SK-N-SH (cell line): ENCODE measurements around the gene MIPOL1. TPM values are rescaled to one million over a fixed set of nuclear protein-coding genes. Genes with fewer than 3 reads are reported as not detected.

ENCODE experiments used
- CTCF ChIA-PET: fragments of 300-600, 350-600 bp; formaldehyde crosslinking; extraction: SDS; loops from one replicate; lab custom pipeline; 2021; lab: Yijun Ruan, JAX
- POLR2A ChIA-PET: fragments of 350-600 bp; sonication (Branson Sonifier 250); formaldehyde crosslinking; extraction: SDS; loops from one replicate; lab custom pipeline; 2020; ENCODE audit warnings: antibody characterized with exemption, inconsistent platforms; lab: Yijun Ruan, JAX
- DNase-seq: peaks from one replicate; pipeline ENCODE4 v3.0.0; 2012
- H2AFZ ChIP-seq: fragments of 200-600 bp; sonication (generic); 2 replicates; pipeline ENCODE4 v1.8.1; 2016; ENCODE audit warnings: antibody characterized with exemption, mild to moderate bottlenecking, low read depth
- H3F3A ChIP-seq: fragments of 200-600 bp; sonication (generic); replicated peaks from 2 replicates; pipeline ENCODE3; 2016; ENCODE audit warnings: antibody characterized with exemption, mild to moderate bottlenecking; ENCODE audit not compliant: insufficient read depth
- H3K27ac ChIP-seq, 2 experiments: fragments of 200-500 bp in 1 of 2; fragments of 200-600 bp in 1 of 2; sonication (Bioruptor generic) in 1 of 2; sonication (generic), shearing (Covaris generic) in 1 of 2; 2 replicates each; pipeline versions ENCODE4 v1.5.1 to v1.6.1; 2014 to 2016; ENCODE audit warnings: low read depth in 2 of 2, inconsistent platforms in 1 of 2, low read length in 1 of 2, mild to moderate bottlenecking in 1 of 2, mixed read lengths in 1 of 2
- H3K27me3 ChIP-seq: fragments of 200-600 bp; sonication (generic), shearing (Covaris generic); 2 replicates; pipeline ENCODE4 v1.6.1; 2016; ENCODE audit warnings: mixed run types; ENCODE audit not compliant: insufficient read depth
- H3K36me3 ChIP-seq, 2 experiments: fragments of 200-500 bp in 1 of 2; fragments of 200-600 bp in 1 of 2; sonication (Bioruptor generic) in 1 of 2; sonication (generic) in 1 of 2; replicated peaks in 1 of 2; 2 replicates each; pipeline versions ENCODE3 to v1.5.1; 2014 to 2016; ENCODE audit warnings: low read length in 1 of 2, mild to moderate bottlenecking in 1 of 2; ENCODE audit not compliant: insufficient read depth in 2 of 2, control insufficient read depth in 1 of 2
- H3K4me1 ChIP-seq, 2 experiments: fragments of 200-500 bp in 1 of 2; fragments of 200-600 bp in 1 of 2; sonication (Bioruptor generic) in 1 of 2; sonication (generic), shearing (Covaris generic) in 1 of 2; 2 replicates each; pipeline versions ENCODE4 v1.5.1 to v1.6.1; 2014 to 2016; ENCODE audit warnings: low read depth in 1 of 2, low read length in 1 of 2, mixed run types in 1 of 2; ENCODE audit not compliant: insufficient read depth in 2 of 2, control insufficient read depth in 1 of 2
- H3K4me2 ChIP-seq: fragments of 200-600 bp; sonication (generic), shearing (Covaris generic); 2 replicates; pipeline ENCODE4 v1.6.1; 2017; ENCODE audit warnings: mixed run types
- H3K4me3 ChIP-seq, 2 experiments: fragments of 200-500 bp in 1 of 2; fragments of 200-600 bp in 1 of 2; sonication (Bioruptor generic) in 1 of 2; sonication (generic), shearing (Covaris generic) in 1 of 2; 2 replicates each; pipeline versions ENCODE4 v1.5.1 to v1.8.1; 2014 to 2016; ENCODE audit warnings: low read depth in 2 of 2, inconsistent platforms in 1 of 2, low read length in 1 of 2, mild to moderate bottlenecking in 1 of 2, mixed read lengths in 1 of 2, moderate library complexity in 1 of 2
- H3K79me2 ChIP-seq: fragments of 200-600 bp; sonication (generic); 2 replicates; pipeline ENCODE4 v1.8.1; 2017; ENCODE audit warnings: mild to moderate bottlenecking; ENCODE audit not compliant: insufficient read depth
- H3K9ac ChIP-seq: fragments of 200-600 bp; sonication (generic); 2 replicates; pipeline ENCODE4 v1.6.1; 2017; ENCODE audit warnings: mixed run types
- H3K9me2 ChIP-seq: fragments of 200-600 bp; sonication (generic); 2 replicates; pipeline ENCODE4 v1.6.1; 2017; ENCODE audit warnings: mixed run types
- H3K9me3 ChIP-seq: fragments of 200-600 bp; sonication (generic); 2 replicates; pipeline ENCODE4 v1.6.1; 2017; ENCODE audit warnings: mixed run types, mild to moderate bottlenecking, moderate library complexity
- H4K20me1 ChIP-seq: fragments of 200-600 bp; sonication (generic); 2 replicates; pipeline ENCODE4 v1.6.1; 2017; ENCODE audit warnings: mild to moderate bottlenecking, mixed run types; ENCODE audit not compliant: insufficient read depth
- CTCF ChIP-seq: fragments of 200-600 bp; sonication (generic); IDR thresholded peaks from 2 replicates; pipeline ENCODE4 v1.6.1; 2017; ENCODE audit warnings: antibody characterized with exemption, mild to moderate bottlenecking, moderate library complexity
- EZH2phosphoT487 ChIP-seq: fragments of 200-600 bp; sonication (generic); IDR thresholded peaks from 2 replicates; pipeline ENCODE4 v1.6.1; 2017; ENCODE audit warnings: low read depth, mixed run types, mild to moderate bottlenecking, antibody characterized with exemption, moderate library complexity, borderline replicate concordance
- FOSL2 ChIP-seq: IDR thresholded peaks from 2 replicates; pipeline ENCODE4 v1.4.0; 2012; ENCODE audit warnings: low read depth, mild to moderate bottlenecking, moderate library complexity, borderline replicate concordance
- FOXJ3 ChIP-seq: sonication (generic); formaldehyde crosslinking; IDR thresholded peaks from 2 replicates; pipeline ENCODE4 v1.5.1; 2020; ENCODE audit warnings: mild to moderate bottlenecking, missing genetic modification reagents
- FOXM1 ChIP-seq: IDR thresholded peaks from 2 replicates; pipeline ENCODE4 v1.4.0; 2012; ENCODE audit warnings: low read depth, mild to moderate bottlenecking
- IRF3 ChIP-seq: fragments of 150-350 bp; IDR thresholded peaks from 2 replicates; pipeline ENCODE4 v1.6.1; 2016; ENCODE audit warnings: mild to moderate bottlenecking, low read depth, low read length
- JUND ChIP-seq: IDR thresholded peaks from 2 replicates; pipeline ENCODE4 v1.4.0; 2012
- MXI1 ChIP-seq: IDR thresholded peaks from 2 replicates; pipeline ENCODE4 v1.6.1; 2012; ENCODE audit warnings: mild to moderate bottlenecking, low read depth, low read length, improper control_type of control experiment
- NRF1 ChIP-seq: IDR thresholded peaks from 2 replicates; pipeline ENCODE4 v1.6.1; 2012; ENCODE audit warnings: low read depth, mild to moderate bottlenecking, low read length
- PBX3 ChIP-seq: IDR thresholded peaks from 2 replicates; pipeline ENCODE4; 2012
- RAD21 ChIP-seq: IDR thresholded peaks from 2 replicates; pipeline ENCODE4 v1.6.1; 2012; ENCODE audit warnings: mild to moderate bottlenecking, low read length
- RCOR1 ChIP-seq: fragments of 150-350 bp; IDR thresholded peaks from 2 replicates; pipeline ENCODE4 v1.6.1; 2017; ENCODE audit warnings: antibody characterized with exemption, low read length
- RXRA ChIP-seq: IDR thresholded peaks from 2 replicates; pipeline ENCODE4 v1.4.0; 2012; ENCODE audit warnings: low read depth, mild to moderate bottlenecking, borderline replicate concordance
- TAF1 ChIP-seq: IDR thresholded peaks from 2 replicates; pipeline ENCODE4 v1.6.1; 2012; ENCODE audit warnings: low read depth, mild to moderate bottlenecking, low read length, moderate library complexity, borderline replicate concordance
- TCF12 ChIP-seq: IDR thresholded peaks from 2 replicates; pipeline ENCODE4 v1.4.0; 2012
- WGBS: methylation state at CpG from one replicate; pipeline ENCODE4 v1.1.6; 2017; ENCODE audit warnings: low lambda C conversion rate; 5-methylcytosine and 5-hydroxymethylcytosine counted together
- polyA plus RNA-seq, 3 experiments: library from polyadenylated mRNA; depleted of rRNA; stranded (reverse); fragments of >200 nt; gene quantifications; 2 replicates each; pipeline ENCODE4 v1.2.3, GENCODE V29; 2012
- TF ChIP-seq, protein P1 (sequence below): IDR thresholded peaks from 2 replicates; pipeline ENCODE4 v1.6.1; 2012; ENCODE audit warnings: mild to moderate bottlenecking, low read depth, low read length, moderate library complexity

MIPOL1 gene
- polyA plus RNA-seq, 1 of the 3 experiments (the other 2 are of a cell fraction) = 0.23 TPM

- Histone ChIP-seq H3K4me3 (no peak overlapping the region), H4K20me1 (no peaks in the 10 kb centered on the region), H3K27me3 (peaks cover 28% of the 10 kb centered on the region), H3K9me2 (no peaks in the 10 kb centered on the region), H3K9me3 (no peaks in the 10 kb centered on the region), H3F3A (no peaks in the 10 kb centered on the region), H3K4me2 (peak overlapping the region; percentile 41), H3K36me3 (no peaks in the 10 kb centered on the region), H3K79me2 (no peaks in the 10 kb centered on the region), H3K27ac (no peak overlapping the region), H3K9ac (no peak overlapping the region), H3K4me1 (no peaks in the 10 kb centered on the region), H2AFZ (no peak overlapping the region)
- POLR2A ChIA-PET = no interaction called here
- DNase-seq = no peak
- 6% methylated on average over 29 of the region's 46 CpGs for WGBS
- CTCF ChIA-PET = no interaction called here
- TF ChIP-seq EZH2phosphoT487 (no peak), FOXM1 (no peak), FOSL2 (no peak)
Measured at GRCh38 chr14:37595809-37596621, 398.3 kb downstream of the MIPOL1 start.

DNA sequence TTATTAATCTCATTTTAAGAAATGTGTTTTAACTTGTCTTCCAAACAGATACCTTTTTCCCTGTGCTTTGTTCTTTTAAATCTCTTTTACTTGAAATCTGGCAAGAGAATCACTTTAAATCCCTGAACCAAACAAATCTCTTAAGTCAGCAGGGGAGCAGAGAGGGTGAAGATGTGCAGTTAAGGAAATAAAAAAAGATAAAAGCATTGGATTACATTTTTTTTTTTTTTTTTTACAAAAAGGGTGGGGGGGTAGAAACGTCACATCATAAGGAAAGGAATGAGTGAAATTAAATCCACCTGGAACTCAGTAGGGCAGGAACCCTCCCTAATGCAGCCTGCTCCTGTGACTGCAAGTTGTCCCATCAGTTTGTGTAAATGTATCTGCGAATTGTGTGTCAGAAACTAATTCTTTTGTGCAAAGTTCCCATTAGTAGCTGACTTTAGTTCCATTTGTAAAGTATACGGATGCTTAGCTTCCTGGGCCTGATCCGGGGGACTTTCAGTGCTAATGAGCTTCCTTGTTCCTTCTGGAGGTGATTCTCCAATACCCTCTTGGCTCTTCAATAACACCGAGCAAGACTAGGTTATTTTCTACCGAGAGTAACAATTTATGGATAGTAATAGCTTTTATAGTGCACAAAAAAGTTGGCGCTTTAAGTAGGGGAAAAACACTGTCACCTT lies 399.2 kb downstream of the MIPOL1 start:
- H3F3A ChIP-seq = no peaks in the 10 kb centered on the region

More for the DNA sequence above, 399.2 kb downstream of the MIPOL1 start:
- no peaks in the 10 kb centered on the region for H3K9me2 ChIP-seq
- ChIA-PET CTCF (interaction anchor here (0.9 kb wide), 1 partner anchor 8 kb away, joined by 3 read pairs; no protein-coding TSS in a partner anchor), POLR2A (no interaction called here)
- no peak for DNase-seq
- H3K79me2 ChIP-seq = no peaks in the 10 kb centered on the region
- H3K27me3 ChIP-seq = peaks cover 28% of the 10 kb centered on the region
- no peak overlapping the region for H3K27ac ChIP-seq
- no peaks in the 10 kb centered on the region for H4K20me1 ChIP-seq
- TF ChIP-seq NRF1 (no peak), MXI1 (no peak), FOSL2 (no peak), RAD21 (no peak), JUND (no peak), RCOR1 (no peak), RXRA (no peak), TAF1 (no peak), EZH2phosphoT487 (no peak), IRF3 (no peak), FOXJ3 (CRISPR knock-in tag) (no peak), CTCF (no peak), PBX3 (no peak), TCF12 (no peak)
- TF ChIP-seq, protein P1, sequence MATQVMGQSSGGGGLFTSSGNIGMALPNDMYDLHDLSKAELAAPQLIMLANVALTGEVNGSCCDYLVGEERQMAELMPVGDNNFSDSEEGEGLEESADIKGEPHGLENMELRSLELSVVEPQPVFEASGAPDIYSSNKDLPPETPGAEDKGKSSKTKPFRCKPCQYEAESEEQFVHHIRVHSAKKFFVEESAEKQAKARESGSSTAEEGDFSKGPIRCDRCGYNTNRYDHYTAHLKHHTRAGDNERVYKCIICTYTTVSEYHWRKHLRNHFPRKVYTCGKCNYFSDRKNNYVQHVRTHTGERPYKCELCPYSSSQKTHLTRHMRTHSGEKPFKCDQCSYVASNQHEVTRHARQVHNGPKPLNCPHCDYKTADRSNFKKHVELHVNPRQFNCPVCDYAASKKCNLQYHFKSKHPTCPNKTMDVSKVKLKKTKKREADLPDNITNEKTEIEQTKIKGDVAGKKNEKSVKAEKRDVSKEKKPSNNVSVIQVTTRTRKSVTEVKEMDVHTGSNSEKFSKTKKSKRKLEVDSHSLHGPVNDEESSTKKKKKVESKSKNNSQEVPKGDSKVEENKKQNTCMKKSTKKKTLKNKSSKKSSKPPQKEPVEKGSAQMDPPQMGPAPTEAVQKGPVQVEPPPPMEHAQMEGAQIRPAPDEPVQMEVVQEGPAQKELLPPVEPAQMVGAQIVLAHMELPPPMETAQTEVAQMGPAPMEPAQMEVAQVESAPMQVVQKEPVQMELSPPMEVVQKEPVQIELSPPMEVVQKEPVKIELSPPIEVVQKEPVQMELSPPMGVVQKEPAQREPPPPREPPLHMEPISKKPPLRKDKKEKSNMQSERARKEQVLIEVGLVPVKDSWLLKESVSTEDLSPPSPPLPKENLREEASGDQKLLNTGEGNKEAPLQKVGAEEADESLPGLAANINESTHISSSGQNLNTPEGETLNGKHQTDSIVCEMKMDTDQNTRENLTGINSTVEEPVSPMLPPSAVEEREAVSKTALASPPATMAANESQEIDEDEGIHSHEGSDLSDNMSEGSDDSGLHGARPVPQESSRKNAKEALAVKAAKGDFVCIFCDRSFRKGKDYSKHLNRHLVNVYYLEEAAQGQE = no peak
- H3K4me3 ChIP-seq = no peak overlapping the region
- H3K9ac ChIP-seq = no peak overlapping the region
- H3K36me3 ChIP-seq = no peaks in the 10 kb centered on the region
- no peak overlapping the region for H2AFZ ChIP-seq
- no peak overlapping the region for H3K4me2 ChIP-seq
- H3K9me3 ChIP-seq = no peaks in the 10 kb centered on the region
- 30% methylated on average over 7 of the region's 7 CpGs for WGBS
- no peaks in the 10 kb centered on the region for H3K4me1 ChIP-seq
